Loucy (cell line): ENCODE measurements around the gene SAMD14.

ENCODE experiments used
- CTCF ChIP-seq: fragments of 200-600 bp; sonication (generic); conservative IDR thresholded peaks from 2 replicates; pipeline ENCODE4 v1.5.1; 2014; ENCODE audit warnings: mild to moderate bottlenecking, antibody characterized with exemption, low read length
- EZH2phosphoT487 ChIP-seq: fragments of 200-600 bp; IDR thresholded peaks from 2 replicates; pipeline ENCODE4 v1.6.1; 2018; ENCODE audit warnings: antibody characterized with exemption, mild to moderate bottlenecking, moderate library complexity, borderline replicate concordance

GRCh38 chr17:50175035-50175807, 45.3 kb upstream of the SAMD14 start:
- no peak for TF ChIP-seq CTCF
- no peak for TF ChIP-seq EZH2phosphoT487
